Cardiac fibroblast (primary cell): ENCODE results near the gene ZNF664.
A peak's percentile ranks its signal among the peaks of the same experiment; 100 is the strongest.

Source experiments
- DNase-seq, 2 donors: peaks; one replicate each; pipeline versions ENCODE4 v3.0.0 to v3.0.0-alpha.2; 2010; ENCODE audit warnings: low read depth in 2 of 2
- H3K4me3 ChIP-seq, 2 donors: replicated peaks in 1 of 2; 1 replicate in 1 of 2; 2 replicates in 1 of 2; pipeline ENCODE4 v1.5.1; 2011; ENCODE audit warnings: low read depth in 2 of 2, low read length in 2 of 2, mild to moderate bottlenecking in 2 of 2, moderate library complexity in 1 of 2
- CTCF ChIP-seq: IDR thresholded peaks from one replicate; pipeline ENCODE4 v1.5.1; 2011; ENCODE audit warnings: low read depth, mild to moderate bottlenecking, low read length, inconsistent platforms

The ZNF664 gene

GRCh38 chr12:123931686-123932321 is 41.2 kb upstream of the ZNF664 start:
- TF ChIP-seq CTCF = no peak
- no peak overlapping the region for H3K4me3 ChIP-seq
- DNase-seq = no peak

GRCh38 chr12:123933214-123933613 is 39.8 kb upstream of the ZNF664 start:
- no peak for TF ChIP-seq CTCF
- H3K4me3 ChIP-seq = no peak overlapping the region
- no peak for DNase-seq

- no peak for DNase-seq
- no peak overlapping the region for H3K4me3 ChIP-seq
- no peak for TF ChIP-seq CTCF
These were observed 38.9 kb upstream of the ZNF664 start for GRCh38 chr12:123934016-123934620.

- TF ChIP-seq CTCF = no peak
- DNase-seq = peak in 1 of 2 donors; percentile 59
- no peak overlapping the region for H3K4me3 ChIP-seq
These were observed 38.2 kb upstream of the ZNF664 start for GRCh38 chr12:123934829-123935228.

- no peak for DNase-seq
- no peak for TF ChIP-seq CTCF
- H3K4me3 ChIP-seq = no peak overlapping the region
These were observed 37.1 kb upstream of the ZNF664 start for GRCh38 chr12:123935956-123936355.

GRCh38 chr12:123936471-123936870 is 36.5 kb upstream of the ZNF664 start:
- no peak overlapping the region for H3K4me3 ChIP-seq
- no peak for TF ChIP-seq CTCF
- DNase-seq = no peak
